HepG2 (cell line): Measurements from ENCODE around the gene HLA-DQB2. TPM values are rescaled to one million over a fixed set of nuclear protein-coding genes. Genes with fewer than 3 reads are reported as not detected.
A peak's percentile ranks its signal among the peaks of the same experiment; 100 is the strongest.

Experiments
- ATAC-seq: fragments of 200-7000 bp; cut with Tn5 transposase; 3 replicates; pipeline ENCODE4 v1.9.1; 2020; ENCODE audit warnings: mild to moderate bottlenecking, moderate library complexity
- BruUV-seq: library from RNA; stranded (reverse); fragments of 400-500 nt; replicated peaks from 2 replicates; lab custom pipeline; 2021; lab: Mats Ljungman, UMichigan
- CTCF ChIA-PET: fragments of 300-600 bp; formaldehyde crosslinking; extraction: SDS; loops from one replicate; lab custom pipeline; 2021; ENCODE audit warnings: low total read pairs, inconsistent platforms, low intra/inter-chr PET ratio; lab: Yijun Ruan, JAX
- POLR2A ChIA-PET: fragments of 350-600 bp; sonication (Branson Sonifier 250); formaldehyde crosslinking; loops from one replicate; lab custom pipeline; 2020; ENCODE audit warnings: antibody characterized with exemption, inconsistent platforms; lab: Yijun Ruan, JAX
- DNase-seq: peaks from one replicate; pipeline ENCODE4 v3.0.0-alpha.2; 2015; ENCODE audit warnings: low spot score
- FAIRE-seq: peaks from 3 replicates; lab custom pipeline; 2011; peaks lifted over from hg19 to GRCh38; lab: Jason Lieb, UNC
- H2AFZ ChIP-seq: one replicate; pipeline ENCODE4 v1.6.1; 2011; ENCODE audit warnings: low read length, inconsistent platforms
- H3K27ac ChIP-seq: fragments of 300-600 bp; 3 replicates; pipeline ENCODE4 v1.8.0; 2011; ENCODE audit warnings: mixed run types, mild to moderate bottlenecking, mixed read lengths, low read length, inconsistent platforms; ENCODE audit not compliant: insufficient read depth; ENCODE audit errors: extremely low read length
- H3K27me3 ChIP-seq, 2 experiments: fragments of 200-600 bp in 1 of 2; 2 replicates in 1 of 2; 3 replicates in 1 of 2; pipeline versions ENCODE4 v1.6.0 to v1.8.0; 2011; ENCODE audit warnings: low read length in 2 of 2, mild to moderate bottlenecking in 2 of 2, moderate library complexity in 2 of 2, inconsistent platforms in 1 of 2; ENCODE audit not compliant: insufficient read depth in 2 of 2, control insufficient read depth in 1 of 2
- H3K36me3 ChIP-seq, 2 experiments: fragments of 200-600 bp in 1 of 2; replicated peaks in 1 of 2; 2 replicates in 1 of 2; 3 replicates in 1 of 2; pipeline versions ENCODE4 v1.5.1 to v1.8.0; 2011; ENCODE audit warnings: low read length in 2 of 2, inconsistent platforms in 1 of 2; ENCODE audit not compliant: insufficient read depth in 2 of 2, control insufficient read depth in 1 of 2
- H3K4me1 ChIP-seq: 2 replicates; pipeline ENCODE4 v1.5.1; 2012; ENCODE audit warnings: low read length, inconsistent platforms; ENCODE audit not compliant: insufficient read depth
- H3K4me2 ChIP-seq: 2 replicates; pipeline ENCODE4 v1.6.0; 2011; ENCODE audit warnings: low read depth, low read length, inconsistent platforms
- H3K4me3 ChIP-seq, 3 experiments: fragments of 200-600 bp in 1 of 3; sonication (generic), shearing (Covaris generic) in 1 of 3; replicated peaks in 1 of 3; 2 replicates each; pipeline ENCODE4 v1.5.1; 2011 to 2016; ENCODE audit warnings: low read length in 3 of 3, inconsistent platforms in 2 of 3, low read depth in 2 of 3, mild to moderate bottlenecking in 2 of 3, control low read depth in 1 of 3, mixed read lengths in 1 of 3; ENCODE audit not compliant: insufficient read depth in 1 of 3
- H3K79me2 ChIP-seq: one replicate; pipeline ENCODE4 v1.6.1; 2011; ENCODE audit warnings: low read length, inconsistent platforms; ENCODE audit not compliant: insufficient read depth
- H3K9ac ChIP-seq: 2 replicates; pipeline ENCODE4 v1.6.0; 2011; ENCODE audit warnings: mild to moderate bottlenecking, low read depth, low read length, inconsistent platforms; ENCODE audit not compliant: insufficient read depth
- H3K9me3 ChIP-seq: 2 replicates; pipeline ENCODE4 v1.5.1; 2012; ENCODE audit warnings: mild to moderate bottlenecking, low read length
- H4K20me1 ChIP-seq: 2 replicates; pipeline ENCODE4 v1.6.0; 2011; ENCODE audit warnings: inconsistent platforms, mild to moderate bottlenecking, low read length, moderate library complexity; ENCODE audit not compliant: insufficient read depth
- FOXK1 ChIP-seq: sonication (generic); formaldehyde crosslinking; IDR thresholded peaks from 2 replicates; pipeline ENCODE4 v1.4.0; 2020; ENCODE audit warnings: low read depth, missing genetic modification reagents, borderline replicate concordance
- MAFF ChIP-seq: IDR thresholded peaks from 2 replicates; pipeline ENCODE4 v1.6.1; 2011; ENCODE audit warnings: low read depth, low read length, improper control_type of control experiment
- MAFK ChIP-seq, 2 experiments: IDR thresholded peaks in 1 of 2; conservative IDR thresholded peaks in 1 of 2; 2 replicates each; pipeline ENCODE4 v1.6.1; 2011; ENCODE audit warnings: improper control_type of control experiment in 2 of 2, low read length in 2 of 2
- MAX ChIP-seq: IDR thresholded peaks from 2 replicates; pipeline ENCODE4 v1.6.1; 2012; ENCODE audit warnings: inconsistent platforms
- MTA1 ChIP-seq: sonication (generic); formaldehyde crosslinking; IDR thresholded peaks from 2 replicates; pipeline ENCODE4 v1.4.0; 2020; ENCODE audit warnings: missing genetic modification reagents, mild to moderate bottlenecking, borderline replicate concordance
- POLR2AphosphoS5 ChIP-seq: IDR thresholded peaks from 2 replicates; pipeline ENCODE4 v1.6.1; 2012; ENCODE audit warnings: low read depth, low read length
- PRPF4 ChIP-seq: fragments of 200-400 bp; formaldehyde crosslinking; IDR thresholded peaks from 2 replicates; pipeline ENCODE4 v1.6.1; 2016; ENCODE audit warnings: low read length, low read depth; ENCODE audit not compliant: poor library complexity, severe bottlenecking
- SOX6 ChIP-seq, 2 experiments: fragments of 450-650 bp in 1 of 2; sonication (generic) in 1 of 2; formaldehyde crosslinking in 1 of 2; IDR thresholded peaks; 2 replicates each; pipeline versions ENCODE4 v1.4.0 to v1.6.1; 2017 to 2020; ENCODE audit warnings: antibody characterized with exemption in 1 of 2, mild to moderate bottlenecking in 1 of 2, missing genetic modification reagents in 1 of 2
- ZFP82 ChIP-seq: sonication (generic); formaldehyde crosslinking; IDR thresholded peaks from 2 replicates; pipeline ENCODE4 v1.5.1; 2020; ENCODE audit warnings: mild to moderate bottlenecking, missing genetic modification reagents, borderline replicate concordance
- ZNF292 ChIP-seq: sonication (generic); formaldehyde crosslinking; IDR thresholded peaks from 2 replicates; pipeline ENCODE4 v1.8.1; 2022; ENCODE audit warnings: mild to moderate bottlenecking, low read depth, missing genetic modification reagents, borderline replicate concordance
- ZNF30 ChIP-seq: sonication (generic); formaldehyde crosslinking; IDR thresholded peaks from 2 replicates; pipeline ENCODE4 v1.5.0; 2020; ENCODE audit warnings: mild to moderate bottlenecking, missing genetic modification reagents
- ZNF44 ChIP-seq: sonication (generic); formaldehyde crosslinking; IDR thresholded peaks from 2 replicates; pipeline ENCODE4 v1.5.1; 2020; ENCODE audit warnings: mild to moderate bottlenecking, missing genetic modification reagents
- ZNF768 ChIP-seq: sonication (generic); formaldehyde crosslinking; IDR thresholded peaks from 2 replicates; pipeline ENCODE4 v1.4.0; 2020; ENCODE audit warnings: missing genetic modification reagents
- ZNF788 ChIP-seq: sonication (generic); formaldehyde crosslinking; IDR thresholded peaks from 2 replicates; pipeline ENCODE4 v1.5.0; 2020; ENCODE audit warnings: mild to moderate bottlenecking, missing genetic modification reagents, borderline replicate concordance
- WGBS: methylation state at CpG from one replicate; pipeline ENCODE4 v1.1.6; 2017; ENCODE audit warnings: low lambda C conversion rate; 5-methylcytosine and 5-hydroxymethylcytosine counted together
- in situ Hi-C: cut with HindIII; loops from 2 replicates; pipeline ENCODE4 v1.10.0; 2017; ENCODE audit warnings: low pct_unique_long_range_greater_than_20kb; ENCODE audit not compliant: extremely low pct_ligation_motif_present
- intact Hi-C: fragments of 100-400 bp; cut with micrococcal nuclease; formaldehyde crosslinking; loops from one replicate; pipeline ENCODE4 v1.10.0; 2022; ENCODE audit not compliant: unreplicated experiment
- polyA plus RNA-seq, 8 experiments: library from polyadenylated mRNA; depleted of rRNA in 3 of 8; stranded (reverse) in 7 of 8; unstranded in 1 of 8; fragments of >200 nt; fragmentation: Illumina TruSeq in 4 of 8; extraction: Trizol in 4 of 8; gene quantifications; 2 replicates each; pipeline versions ENCODE4 v1.2.1 to v1.2.3, GENCODE V29; 2011 to 2016; ENCODE audit warnings: low read depth in 4 of 8, missing spikeins in 1 of 8, mixed read lengths in 1 of 8; ENCODE audit not compliant: insufficient read depth in 1 of 8
- total RNA-seq, 5 experiments: library from RNA; depleted of rRNA; stranded (reverse); fragments of >200 nt; fragmentation: Illumina TruSeq; extraction: Trizol; gene quantifications; 2 replicates each; pipeline ENCODE4 v1.2.3, GENCODE V29; 2016; ENCODE audit warnings: low read depth in 1 of 5

HLA-DQB2 gene
- total and polyA plus RNA-seq, 2 of the 13 experiments (the other 11 are each of a cell fraction or from before 2014, with no cell fraction given): not detected

DNA sequence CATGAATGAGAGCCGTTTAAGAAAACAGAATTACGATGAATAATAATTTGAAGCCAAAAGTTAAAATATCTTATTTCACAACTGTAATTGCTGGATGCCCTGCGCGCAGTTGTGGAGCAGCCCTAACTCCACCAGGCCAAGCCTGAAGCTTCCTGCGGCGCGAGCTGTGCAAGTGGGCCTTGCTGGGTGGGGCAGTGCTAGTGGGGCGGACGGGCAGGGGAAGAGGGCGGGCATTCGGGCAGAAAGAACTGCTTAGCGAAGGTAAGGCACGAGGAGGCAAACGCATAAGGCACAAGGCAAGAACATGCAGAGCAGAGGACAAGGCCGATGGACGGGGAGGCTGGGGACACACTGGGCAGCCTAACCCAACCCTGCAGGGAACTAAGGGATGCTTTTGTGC lies 2.3 kb downstream of the HLA-DQB2 start (continued):
- no peak for TF ChIP-seq MTA1 (CRISPR knock-in tag)

DNA sequence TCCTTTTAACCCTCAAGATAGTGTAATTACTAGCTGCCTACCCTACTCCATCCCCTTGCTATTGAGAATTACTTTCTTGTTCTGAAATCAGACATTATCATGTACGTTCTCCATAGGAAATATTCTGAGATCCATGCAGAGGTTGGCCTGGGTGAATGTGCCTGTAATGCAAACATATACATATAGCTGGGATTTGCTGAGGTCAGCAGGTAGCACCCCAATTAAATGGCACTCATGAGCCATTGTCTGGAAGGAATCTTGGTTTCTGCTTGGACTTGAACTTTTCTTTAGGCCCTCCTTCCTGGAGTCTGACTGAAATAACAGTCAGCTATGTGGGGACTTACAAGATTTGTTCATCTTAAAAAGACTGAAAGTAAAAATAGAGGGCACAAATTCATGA lies 3.7 kb downstream of the HLA-DQB2 start:
- Histone ChIP-seq H2AFZ (no peak overlapping the region), H3K4me3 (no peak overlapping the region), H3K9me3 (no peaks in the 10 kb centered on the region), H3K4me2 (no peak overlapping the region), H3K79me2 (no peaks in the 10 kb centered on the region), H3K4me1 (no peaks in the 10 kb centered on the region), H4K20me1 (no peaks in the 10 kb centered on the region), H3K9ac (no peak overlapping the region), H3K27me3 (peaks cover 0 to 31% of the 10 kb centered on the region in 2 experiments; a peak in 2 of 5 replicates), H3K27ac (no peak overlapping the region), H3K36me3 (no peaks in the 10 kb centered on the region)
- ATAC-seq (no peak), DNase-seq (no peak), FAIRE-seq (no peak)
- no TSS peak for BruUV-seq
- intact Hi-C loops (no loop called here), in situ Hi-C loops (no loop called here)
- ChIA-PET CTCF (no interaction called here), POLR2A (no interaction called here)
- WGBS: 13% methylated on average over 1 of the region's 1 CpG
- no peak for TF ChIP-seq ZNF292 (CRISPR knock-in tag)
- peak; percentile 86 to 94 for TF ChIP-seq MAFK (conservative IDR thresholded peaks at IDR 0.05 in 1 of 2, IDR thresholded peaks at IDR 0.05 in 1 of 2; ENCODE audit: low read length in 2 of 2)
- peak; percentile 91 for TF ChIP-seq MAFF

GRCh38 chr6:32752580-32752979 lies 10.8 kb downstream of the HLA-DQB2 start:
- no peak overlapping the region for H3K4me2 ChIP-seq
- ChIA-PET POLR2A (no interaction called here), CTCF (no interaction called here)
- H3K36me3 ChIP-seq: no peaks in the 10 kb centered on the region
- H3K79me2 ChIP-seq: no peaks in the 10 kb centered on the region
- no peak overlapping the region for H3K27ac ChIP-seq
- WGBS: 0% methylated on average over 8 of the region's 8 CpGs
- no peaks in the 10 kb centered on the region for H3K4me1 ChIP-seq
- no peak overlapping the region for H2AFZ ChIP-seq
- H3K9me3 ChIP-seq: no peaks in the 10 kb centered on the region
- in situ Hi-C loops: no loop called here
- BruUV-seq: no TSS peak
- ATAC-seq (no peak), FAIRE-seq (no peak), DNase-seq (no peak)
- H3K27me3 ChIP-seq: peaks cover 0 to 9% of the 10 kb centered on the region in 2 experiments; a peak in 2 of 5 replicates
- no peak overlapping the region for H3K9ac ChIP-seq
- no peaks in the 10 kb centered on the region for H4K20me1 ChIP-seq
- no peak overlapping the region for H3K4me3 ChIP-seq
- intact Hi-C loops: no loop called here
- TF ChIP-seq POLR2AphosphoS5 (no peak), ZNF30 (CRISPR knock-in tag) (no peak), ZFP82 (CRISPR knock-in tag) (no peak), FOXK1 (CRISPR knock-in tag) (no peak), ZNF44 (CRISPR knock-in tag) (no peak), ZNF788 (CRISPR knock-in tag) (no peak), PRPF4 (no peak), MAX (no peak), SOX6 (IDR thresholded peaks at IDR 0.05) (no peak), SOX6 (CRISPR knock-in tag; IDR thresholded peaks at IDR 0.05) (no peak), ZNF768 (no peak), MAFK (conservative IDR thresholded peaks at IDR 0.05 in 1 of 2, IDR thresholded peaks at IDR 0.05 in 1 of 2; ENCODE audit: low read length in 2 of 2) (no peak)
